HepG2 (cell line): Measurements from ENCODE around the gene ZNF444. TPM values are rescaled to one million over a fixed set of nuclear protein-coding genes. Genes with fewer than 3 reads are reported as not detected.

Experiments
- ARID4A ChIP-seq: sonication (generic); formaldehyde crosslinking; IDR thresholded peaks from 2 replicates; pipeline ENCODE4 v1.5.0; 2020; ENCODE audit warnings: mild to moderate bottlenecking, missing genetic modification reagents, borderline replicate concordance
- DBP ChIP-seq: sonication (generic); formaldehyde crosslinking; IDR thresholded peaks from 2 replicates; pipeline ENCODE4 v1.4.0; 2020; ENCODE audit warnings: missing genetic modification reagents; ENCODE audit errors: not compliant biosample characterization
- DPF2 ChIP-seq: sonication (generic); formaldehyde crosslinking; IDR thresholded peaks from 2 replicates; pipeline ENCODE4 v1.4.0; 2020; ENCODE audit warnings: mild to moderate bottlenecking, low read depth, missing genetic modification reagents, borderline replicate concordance
- FIP1L1 ChIP-seq: fragments of 200-400 bp; formaldehyde crosslinking; IDR thresholded peaks from 2 replicates; pipeline ENCODE4 v1.6.1; 2018; ENCODE audit warnings: low read depth, mild to moderate bottlenecking, low read length, moderate library complexity, borderline replicate concordance; ENCODE audit not compliant: insufficient read depth
- KAT7 ChIP-seq: IDR thresholded peaks from 2 replicates; pipeline ENCODE4 v1.6.1; 2018; ENCODE audit warnings: borderline replicate concordance, missing compliant biosample characterization
- MTA1 ChIP-seq: sonication (generic); formaldehyde crosslinking; IDR thresholded peaks from 2 replicates; pipeline ENCODE4 v1.4.0; 2020; ENCODE audit warnings: missing genetic modification reagents, mild to moderate bottlenecking, borderline replicate concordance
- RELA ChIP-seq: sonication (generic); formaldehyde crosslinking; IDR thresholded peaks from 2 replicates; pipeline ENCODE4 v1.4.0; 2020; ENCODE audit warnings: missing genetic modification reagents
- REPIN1 ChIP-seq: sonication (generic); formaldehyde crosslinking; IDR thresholded peaks from 2 replicates; pipeline ENCODE4 v1.8.0; 2022; ENCODE audit warnings: missing genetic modification reagents, low read depth, mild to moderate bottlenecking, borderline replicate concordance
- RFX1 ChIP-seq: fragments of 450-650 bp; IDR thresholded peaks from 2 replicates; pipeline ENCODE4 v1.6.1; 2017
- RXRB ChIP-seq: IDR thresholded peaks from 2 replicates; pipeline ENCODE4 v1.6.1; 2016; ENCODE audit warnings: borderline replicate concordance, missing genetic modification reagents, missing compliant biosample characterization
- SETDB1 ChIP-seq: sonication (generic); formaldehyde crosslinking; IDR thresholded peaks from 2 replicates; pipeline ENCODE4 v1.5.1; 2020; ENCODE audit warnings: missing genetic modification reagents, mild to moderate bottlenecking, borderline replicate concordance
- SMAD9 ChIP-seq: sonication (generic); formaldehyde crosslinking; IDR thresholded peaks from 2 replicates; pipeline ENCODE4 v1.5.1; 2020; ENCODE audit warnings: mild to moderate bottlenecking, missing genetic modification reagents
- SP1 ChIP-seq, 2 experiments: fragments of 450-650 bp in 1 of 2; sonication (generic) in 1 of 2; formaldehyde crosslinking in 1 of 2; IDR thresholded peaks; 2 replicates each; pipeline versions ENCODE4 v1.4.0 to v1.6.1; 2016 to 2020; ENCODE audit warnings: missing genetic modification reagents in 1 of 2
- U2AF1 ChIP-seq: fragments of 200-400 bp; formaldehyde crosslinking; optimal IDR thresholded peaks from 2 replicates; pipeline ENCODE3; 2017; ENCODE audit warnings: mild to moderate bottlenecking, low read depth, low read length
- YY1 ChIP-seq: IDR thresholded peaks from 2 replicates; pipeline ENCODE4 v1.6.1; 2011; ENCODE audit warnings: low read length, low read depth, moderate library complexity, mild to moderate bottlenecking; ENCODE audit not compliant: insufficient read depth, insufficient replicate concordance
- ZBTB33 ChIP-seq: sonication (generic); formaldehyde crosslinking; IDR thresholded peaks from 2 replicates; pipeline ENCODE4 v1.4.0; 2020; ENCODE audit warnings: missing genetic modification reagents
- ZEB1 ChIP-seq: IDR thresholded peaks from 2 replicates; pipeline ENCODE4 v1.6.1; 2012; ENCODE audit warnings: mild to moderate bottlenecking, low read depth, inconsistent platforms; ENCODE audit not compliant: insufficient replicate concordance
- ZFYVE20 ChIP-seq: sonication (generic); formaldehyde crosslinking; IDR thresholded peaks from 2 replicates; pipeline ENCODE4 v1.8.0; 2023; ENCODE audit warnings: low read depth, mild to moderate bottlenecking, moderate library complexity, missing genetic modification reagents, borderline replicate concordance
- ZNF484 ChIP-seq: sonication (generic); formaldehyde crosslinking; IDR thresholded peaks from 2 replicates; pipeline ENCODE4 v1.5.1; 2020; ENCODE audit warnings: mild to moderate bottlenecking, low read depth, missing genetic modification reagents, borderline replicate concordance
- ZNF543 ChIP-seq: sonication (generic); formaldehyde crosslinking; IDR thresholded peaks from 2 replicates; pipeline ENCODE4 v1.4.0; 2020; ENCODE audit warnings: mild to moderate bottlenecking, missing genetic modification reagents
- ZNF615 ChIP-seq: sonication (generic); formaldehyde crosslinking; IDR thresholded peaks from 2 replicates; pipeline ENCODE4 v1.5.0; 2020; ENCODE audit warnings: mild to moderate bottlenecking, missing genetic modification reagents, borderline replicate concordance
- ZNF761 ChIP-seq: sonication (generic); formaldehyde crosslinking; conservative IDR thresholded peaks from 2 replicates; pipeline ENCODE4 v1.4.0; 2020; ENCODE audit warnings: mild to moderate bottlenecking, missing genetic modification reagents
- ZNF776 ChIP-seq: sonication (generic); formaldehyde crosslinking; IDR thresholded peaks from 2 replicates; pipeline ENCODE4 v1.4.0; 2020; ENCODE audit warnings: mild to moderate bottlenecking, missing genetic modification reagents
- polyA plus RNA-seq, 8 experiments: library from polyadenylated mRNA; depleted of rRNA in 3 of 8; stranded (reverse) in 7 of 8; unstranded in 1 of 8; fragments of >200 nt; fragmentation: Illumina TruSeq in 4 of 8; extraction: Trizol in 4 of 8; gene quantifications; 2 replicates each; pipeline versions ENCODE4 v1.2.1 to v1.2.3, GENCODE V29; 2011 to 2016; ENCODE audit warnings: low read depth in 4 of 8, missing spikeins in 1 of 8, mixed read lengths in 1 of 8; ENCODE audit not compliant: insufficient read depth in 1 of 8
- total RNA-seq, 5 experiments: library from RNA; depleted of rRNA; stranded (reverse); fragments of >200 nt; fragmentation: Illumina TruSeq; extraction: Trizol; gene quantifications; 2 replicates each; pipeline ENCODE4 v1.2.3, GENCODE V29; 2016; ENCODE audit warnings: low read depth in 1 of 5

The ZNF444 gene
- total and polyA plus RNA-seq, 2 of the 13 experiments (the other 11 are each of a cell fraction or from before 2014, with no cell fraction given) = 27.4 to 30.3 TPM

- no peak for TF ChIP-seq YY1
- TF ChIP-seq DPF2 (CRISPR knock-in tag) = no peak
- TF ChIP-seq RXRB (CRISPR knock-in tag) = peak; percentile 54; the same call in 1 of the 2 replicates
- no peak for TF ChIP-seq DBP
- TF ChIP-seq ZFYVE20 (CRISPR knock-in tag) = no peak
- no peak; the same call in 1 of the 2 replicates for TF ChIP-seq ARID4A (CRISPR knock-in tag)
- TF ChIP-seq ZNF484 (CRISPR knock-in tag) = no peak
- TF ChIP-seq MTA1 (CRISPR knock-in tag) = 0 out of 2 replicates have a peak, but pooled peaks have one; percentile 55
- no peak for TF ChIP-seq RFX1
- TF ChIP-seq KAT7 (CRISPR knock-in tag) = no peak
- TF ChIP-seq REPIN1 (CRISPR knock-in tag) = peak; percentile 69; the same call in 1 of the 2 replicates
- no peak for TF ChIP-seq SETDB1 (CRISPR knock-in tag)
- no peak for TF ChIP-seq ZNF615 (CRISPR knock-in tag)
- TF ChIP-seq U2AF1 = no peak
- 0 out of 2 replicates have a peak, but pooled peaks have one; percentile 49 for TF ChIP-seq ZNF543 (CRISPR knock-in tag)
- TF ChIP-seq RELA (CRISPR knock-in tag) = 0 out of 2 replicates have a peak, but pooled peaks have one; percentile 20
- no peak for TF ChIP-seq ZBTB33 (CRISPR knock-in tag)
- no peak for TF ChIP-seq ZEB1
- no peak for TF ChIP-seq SMAD9 (CRISPR knock-in tag)
- TF ChIP-seq SP1 (IDR thresholded peaks at IDR 0.05) = no peak
- TF ChIP-seq SP1 (CRISPR knock-in tag; IDR thresholded peaks at IDR 0.05) = no peak
- no peak for TF ChIP-seq ZNF776 (CRISPR knock-in tag)
- no peak for TF ChIP-seq FIP1L1
- peak; percentile 68 for TF ChIP-seq ZNF761 (CRISPR knock-in tag)
These were observed 1.9 kb downstream of the ZNF444 start (continued) for GRCh38 chr19:56142897-56143434.
